Activated T-cell treated with anti-CD3 and anti-CD28 coated beads for 24 hours (primary cell): ENCODE measurements around the gene EMD.
A peak's percentile ranks its signal among the peaks of the same experiment; 100 is the strongest.

Experiments used
- DNase-seq: peaks from one replicate; pipeline ENCODE4 v3.0.0-alpha.2; 2020; ENCODE audit warnings: low read depth

The EMD gene

DNA sequence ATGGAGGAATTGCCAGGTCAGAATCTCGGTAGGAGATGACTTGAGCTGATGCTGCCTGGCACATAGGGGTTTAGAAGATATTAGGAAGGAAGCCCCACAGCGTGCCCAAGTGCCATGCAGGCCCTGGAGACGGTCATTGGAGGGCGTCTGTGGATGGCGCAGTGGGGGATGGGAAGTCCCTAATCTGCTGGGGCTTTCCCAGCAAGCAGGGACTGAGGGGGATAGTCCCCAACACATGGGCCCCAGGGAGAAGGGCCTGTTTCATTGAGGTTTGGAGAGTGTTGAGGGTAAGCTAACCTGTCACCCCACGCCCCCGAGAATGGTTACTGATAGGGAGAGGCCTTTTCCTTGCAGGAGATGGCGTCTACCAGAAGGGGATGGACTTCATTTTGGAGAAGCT lies 40.1 kb downstream of the EMD start:
- no peak for DNase-seq

DNA sequence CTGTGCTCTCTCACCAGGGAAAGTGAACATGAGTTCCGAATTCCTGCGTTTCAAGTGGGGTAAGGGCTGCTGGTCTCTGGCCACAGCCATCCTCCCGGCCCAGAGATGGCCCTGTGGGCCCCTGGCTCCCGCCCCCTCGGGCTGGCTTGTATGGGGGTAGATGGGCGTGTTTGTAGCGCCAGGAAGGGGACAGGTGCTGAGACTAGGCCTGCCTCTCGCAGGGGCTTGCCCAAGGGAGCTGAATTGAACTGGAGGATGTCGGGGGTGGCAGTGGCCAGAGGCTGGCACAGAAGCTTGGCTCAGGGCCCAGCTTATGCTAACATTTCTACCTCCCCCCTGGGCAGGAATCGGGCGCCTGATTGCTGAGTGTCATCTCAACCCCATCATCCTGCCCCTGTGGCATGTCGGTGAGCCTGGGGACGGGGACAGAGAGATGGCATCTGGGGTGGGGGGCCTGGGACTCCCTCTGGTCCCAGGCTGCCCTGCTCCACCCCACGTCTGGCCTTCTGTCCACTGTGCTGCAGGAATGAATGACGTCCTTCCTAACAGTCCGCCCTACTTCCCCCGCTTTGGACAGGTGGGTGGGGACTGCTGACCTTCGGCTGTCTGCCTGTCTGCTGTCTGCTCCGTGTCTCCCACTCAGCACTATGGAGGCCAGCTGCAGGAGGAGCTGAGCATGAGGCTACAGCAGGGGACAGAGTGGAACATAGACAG lies 40.8 kb downstream of the EMD start:
- no peak for DNase-seq

DNA sequence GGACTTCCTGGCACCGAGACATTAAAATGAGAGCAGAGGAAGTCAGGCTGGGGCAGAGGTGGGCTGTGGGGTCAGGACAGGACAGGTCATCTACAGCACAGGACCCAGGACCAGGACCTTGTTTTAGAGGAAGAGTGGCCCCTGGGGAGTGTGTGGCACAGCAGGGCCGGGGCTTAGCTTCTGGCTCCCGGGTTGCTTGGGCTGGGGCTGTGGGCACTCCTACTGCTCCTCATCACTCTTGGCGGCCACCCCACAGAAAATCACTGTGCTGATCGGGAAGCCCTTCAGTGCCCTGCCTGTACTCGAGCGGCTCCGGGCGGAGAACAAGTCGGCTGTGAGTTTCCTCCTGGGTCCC lies 41.3 kb downstream of the EMD start:
- no peak for DNase-seq

DNA sequence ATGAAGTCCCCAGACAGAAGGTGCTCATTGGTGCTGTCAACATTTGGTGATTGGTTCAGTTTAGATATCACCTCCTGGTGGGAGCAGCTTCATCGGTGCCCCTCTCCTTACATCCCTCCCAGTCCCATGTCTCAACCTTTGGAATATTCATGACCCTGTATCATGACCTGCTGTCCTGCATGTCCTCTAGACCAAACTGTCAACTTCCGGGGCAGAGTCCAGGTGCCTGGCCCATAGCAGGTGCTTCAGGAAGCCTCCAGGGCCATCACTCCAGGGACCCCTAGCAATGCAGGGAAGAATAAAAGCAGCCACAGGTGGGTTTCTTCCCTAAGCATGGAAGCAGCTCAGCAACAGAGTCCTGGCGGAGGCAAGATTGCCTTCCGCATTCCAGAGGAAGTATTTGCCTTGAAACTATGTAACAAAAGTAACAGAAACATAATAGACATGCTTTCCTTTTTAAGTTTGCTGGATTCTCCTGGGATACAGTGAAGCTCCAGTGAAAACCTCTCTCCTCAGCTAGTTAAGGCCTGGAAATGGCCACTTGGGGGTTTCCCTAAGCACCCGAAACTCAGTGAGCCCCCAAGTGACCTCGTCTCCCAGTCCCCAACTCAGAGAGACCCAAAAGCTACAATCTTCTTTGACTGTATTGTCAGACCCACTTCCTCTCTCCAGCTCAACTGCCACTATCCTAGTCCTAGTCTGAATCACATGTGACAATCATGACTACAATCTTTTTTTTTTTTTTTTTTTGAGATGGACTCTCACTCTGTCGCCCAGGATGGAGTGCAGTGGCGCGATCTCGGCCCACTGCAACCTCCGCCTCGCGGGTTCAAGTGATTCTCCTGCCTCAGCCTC lies 48.0 kb downstream of the EMD start:
- DNase-seq, result no peak

DNA sequence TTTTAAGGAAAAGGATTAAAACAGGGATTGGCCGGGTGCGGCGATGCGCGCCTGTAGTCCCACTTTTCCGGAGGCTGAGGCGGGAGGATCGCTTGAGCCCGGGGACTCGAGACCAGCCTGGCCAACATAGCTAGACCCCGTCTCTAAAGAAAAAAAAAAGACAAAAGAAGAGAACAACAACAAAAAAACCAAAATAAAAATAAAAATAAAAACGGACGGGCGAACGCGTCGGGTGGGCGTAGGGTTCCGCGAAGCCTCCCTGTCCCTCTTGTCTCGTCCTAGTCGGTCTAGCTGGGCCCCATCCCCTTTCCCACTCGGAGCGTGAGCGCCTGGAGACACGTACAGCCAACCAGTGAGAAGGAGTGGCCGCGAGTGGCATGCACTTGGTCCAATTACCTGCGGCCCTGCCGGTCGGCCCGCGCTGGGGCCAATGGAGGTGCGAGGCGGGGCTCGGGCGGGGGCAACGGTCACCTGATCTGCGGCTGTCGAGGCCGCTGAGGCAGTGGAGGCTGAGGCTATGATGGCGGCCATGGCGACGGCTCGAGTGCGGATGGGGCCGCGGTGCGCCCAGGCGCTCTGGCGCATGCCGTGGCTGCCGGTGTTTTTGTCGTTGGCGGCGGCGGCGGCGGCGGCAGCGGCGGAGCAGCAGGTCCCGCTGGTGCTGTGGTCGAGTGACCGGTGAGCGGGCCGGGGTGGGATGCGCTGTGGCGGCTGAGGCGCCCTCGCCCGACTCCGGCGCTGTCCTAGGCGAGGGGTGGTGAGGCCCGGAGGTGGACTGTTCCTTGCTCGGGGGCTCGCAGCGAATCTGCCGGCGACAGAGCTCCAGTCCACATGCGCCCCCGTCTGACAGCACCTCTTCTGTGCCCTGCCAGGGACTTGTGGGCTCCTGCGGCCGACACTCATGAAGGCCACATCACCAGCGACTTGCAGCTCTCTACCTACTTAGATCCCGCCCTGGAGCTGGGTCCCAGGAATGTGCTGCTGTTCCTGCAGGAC lies 49.4 kb downstream of the EMD start, which contains the start of gene ATP6AP1:
TSS of gene ATP6AP1 (plus strand) at position 502 of the 996 bp plus-strand sequence. CDS start at position 518, 16 bp downstream.
- peak; percentile 81 for DNase-seq

DNA sequence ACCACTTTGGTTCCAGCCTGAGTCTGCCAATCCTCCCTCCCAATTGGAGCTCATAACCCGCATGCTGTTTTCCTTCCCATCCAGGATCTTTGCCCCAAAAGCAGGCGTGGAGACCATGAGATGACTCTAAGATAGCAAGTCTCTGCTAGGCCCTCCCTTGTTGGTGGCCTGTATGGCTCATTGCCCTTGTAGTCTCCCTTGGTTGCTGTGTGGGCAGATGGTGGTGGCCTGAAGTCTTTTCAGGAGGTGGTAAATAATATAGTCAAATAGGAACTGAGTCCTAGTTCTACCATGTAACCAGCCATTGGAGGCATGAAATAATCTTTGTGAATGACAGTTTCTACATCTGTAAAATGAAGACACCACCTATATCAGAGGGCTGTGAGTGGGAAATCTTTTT lies 50.6 kb downstream of the EMD start:
- DNase-seq, result no peak

DNA sequence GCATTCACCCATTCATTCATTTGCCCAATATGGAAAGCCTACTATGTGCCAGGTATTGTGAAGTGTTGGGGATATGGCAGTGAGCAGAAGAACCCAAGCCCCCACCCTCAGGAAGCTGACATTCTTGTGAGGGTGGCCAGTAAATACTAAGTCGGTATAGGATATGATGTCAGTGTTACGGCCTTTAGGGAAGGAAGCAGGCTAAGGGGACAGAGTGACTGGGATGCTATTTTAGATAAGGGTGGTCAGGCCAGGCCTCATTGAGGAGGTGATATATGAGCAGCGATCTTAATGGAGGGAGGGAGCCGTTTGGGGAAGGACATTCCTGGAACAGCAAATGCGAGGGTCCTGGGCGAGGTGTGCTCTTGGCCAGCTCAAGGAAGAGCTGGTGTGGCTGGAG lies 51.4 kb downstream of the EMD start:
- DNase-seq, result no peak

DNA sequence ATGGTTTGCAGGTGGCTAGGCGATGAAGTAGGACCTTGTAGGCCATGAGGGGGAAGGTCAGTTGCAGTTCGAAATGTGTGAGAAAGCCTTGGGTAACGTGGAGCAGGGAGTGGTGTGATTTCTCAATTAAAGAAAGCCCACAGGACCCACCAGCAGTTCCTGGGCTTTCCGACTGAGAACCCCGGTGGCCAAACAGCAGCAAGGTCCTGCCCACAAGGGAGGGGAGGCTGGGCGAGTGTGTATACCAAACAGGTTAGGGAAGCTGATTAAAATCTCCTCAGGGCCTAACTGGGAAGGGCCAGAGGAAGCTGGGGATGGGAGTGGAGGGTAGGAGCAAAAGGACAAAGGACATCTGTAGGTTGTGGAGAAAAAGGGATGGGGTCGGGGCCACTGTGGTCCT lies 51.8 kb downstream of the EMD start:
- DNase-seq, result no peak
